Endothelial cell (in vitro differentiated cells): Measurements from ENCODE around the gene ADAMTSL1. TPM values are rescaled to one million over a fixed set of nuclear protein-coding genes. Genes with fewer than 3 reads are reported as not detected.
"Not testable (repeated sequence)": the region's sequence is repeated elsewhere in the genome, so short reads cannot be mapped to it uniquely, and the experiment has no call there.

Experiments
- DNase-seq: peaks from one replicate; pipeline ENCODE4 v3.0.0; 2021; ENCODE audit warnings: low spot score
- H3K27ac Mint-ChIP-seq: one replicate; pipeline ENCODE4 v1.8.0; 2021; ENCODE audit warnings: mixed read lengths, inconsistent platforms; ENCODE audit not compliant: unreplicated experiment
- H3K27me3 Mint-ChIP-seq: one replicate; pipeline ENCODE4 v1.8.0; 2021; ENCODE audit warnings: mild to moderate bottlenecking, moderate library complexity, mixed read lengths, inconsistent platforms; ENCODE audit not compliant: unreplicated experiment
- H3K36me3 Mint-ChIP-seq: one replicate; pipeline ENCODE4 v1.8.0; 2021; ENCODE audit warnings: mild to moderate bottlenecking, low read depth, mixed read lengths, inconsistent platforms; ENCODE audit not compliant: unreplicated experiment
- H3K4me1 Mint-ChIP-seq: one replicate; pipeline ENCODE4 v1.8.0; 2021; ENCODE audit warnings: mild to moderate bottlenecking, mixed read lengths, inconsistent platforms; ENCODE audit not compliant: unreplicated experiment
- H3K4me3 Mint-ChIP-seq: one replicate; pipeline ENCODE4 v1.8.0; 2021; ENCODE audit warnings: mild to moderate bottlenecking, mixed read lengths, inconsistent platforms; ENCODE audit not compliant: unreplicated experiment
- H3K9me3 Mint-ChIP-seq: one replicate; pipeline ENCODE4 v1.8.0; 2021; ENCODE audit warnings: mixed read lengths, inconsistent platforms; ENCODE audit not compliant: unreplicated experiment
- total RNA-seq: library from RNA; stranded (reverse); fragmentation: NEBNext Ultra II Directional; extraction: Animal tissue kit (Norgen Biotek cat#: 25700); gene quantifications from one replicate; pipeline ENCODE4 v1.2.1, GENCODE V29; 2021; ENCODE audit not compliant: unreplicated experiment
- TF ChIP-seq, protein P1 (sequence below): fragments of 200-600 bp; sonication (generic); IDR thresholded peaks from one replicate; pipeline ENCODE4 v1.5.0; 2021; ENCODE audit warnings: antibody characterized with exemption; ENCODE audit not compliant: unreplicated experiment

Gene ADAMTSL1
- total RNA-seq, 1 donor from 2014 or later: 18.2 TPM

DNA sequence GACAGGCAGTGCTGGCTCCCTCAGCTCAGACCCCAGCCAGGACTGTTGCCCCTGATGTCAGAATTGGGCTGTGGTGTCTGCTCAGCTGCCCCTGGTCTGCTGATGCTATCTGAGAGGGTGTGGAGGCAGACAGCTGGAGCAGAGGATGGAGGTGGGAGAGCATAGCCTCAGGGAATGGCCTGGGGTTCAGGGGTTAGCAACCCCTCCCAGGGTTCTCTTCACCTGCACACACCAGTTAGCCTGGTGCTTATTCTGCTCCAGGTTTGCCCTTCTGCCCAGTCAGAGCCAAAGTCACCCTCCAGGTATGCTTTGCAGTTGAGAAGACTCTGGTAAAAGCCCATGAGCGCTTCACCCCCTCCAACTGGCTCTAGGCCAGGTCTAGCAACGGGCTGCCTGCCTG is 449.2 kb downstream of the ADAMTSL1 start:
- Mint-ChIP-seq H3K4me3 (no peak overlapping the region), H3K27ac (no peak overlapping the region), H3K36me3 (no peaks in the 10 kb centered on the region), H3K4me1 (peaks cover 1% of the 10 kb centered on the region), H3K27me3 (no peaks in the 10 kb centered on the region), H3K9me3 (no peaks in the 10 kb centered on the region)
- TF ChIP-seq, protein P1, sequence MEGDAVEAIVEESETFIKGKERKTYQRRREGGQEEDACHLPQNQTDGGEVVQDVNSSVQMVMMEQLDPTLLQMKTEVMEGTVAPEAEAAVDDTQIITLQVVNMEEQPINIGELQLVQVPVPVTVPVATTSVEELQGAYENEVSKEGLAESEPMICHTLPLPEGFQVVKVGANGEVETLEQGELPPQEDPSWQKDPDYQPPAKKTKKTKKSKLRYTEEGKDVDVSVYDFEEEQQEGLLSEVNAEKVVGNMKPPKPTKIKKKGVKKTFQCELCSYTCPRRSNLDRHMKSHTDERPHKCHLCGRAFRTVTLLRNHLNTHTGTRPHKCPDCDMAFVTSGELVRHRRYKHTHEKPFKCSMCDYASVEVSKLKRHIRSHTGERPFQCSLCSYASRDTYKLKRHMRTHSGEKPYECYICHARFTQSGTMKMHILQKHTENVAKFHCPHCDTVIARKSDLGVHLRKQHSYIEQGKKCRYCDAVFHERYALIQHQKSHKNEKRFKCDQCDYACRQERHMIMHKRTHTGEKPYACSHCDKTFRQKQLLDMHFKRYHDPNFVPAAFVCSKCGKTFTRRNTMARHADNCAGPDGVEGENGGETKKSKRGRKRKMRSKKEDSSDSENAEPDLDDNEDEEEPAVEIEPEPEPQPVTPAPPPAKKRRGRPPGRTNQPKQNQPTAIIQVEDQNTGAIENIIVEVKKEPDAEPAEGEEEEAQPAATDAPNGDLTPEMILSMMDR: no peak
- DNase-seq: no peak

DNA sequence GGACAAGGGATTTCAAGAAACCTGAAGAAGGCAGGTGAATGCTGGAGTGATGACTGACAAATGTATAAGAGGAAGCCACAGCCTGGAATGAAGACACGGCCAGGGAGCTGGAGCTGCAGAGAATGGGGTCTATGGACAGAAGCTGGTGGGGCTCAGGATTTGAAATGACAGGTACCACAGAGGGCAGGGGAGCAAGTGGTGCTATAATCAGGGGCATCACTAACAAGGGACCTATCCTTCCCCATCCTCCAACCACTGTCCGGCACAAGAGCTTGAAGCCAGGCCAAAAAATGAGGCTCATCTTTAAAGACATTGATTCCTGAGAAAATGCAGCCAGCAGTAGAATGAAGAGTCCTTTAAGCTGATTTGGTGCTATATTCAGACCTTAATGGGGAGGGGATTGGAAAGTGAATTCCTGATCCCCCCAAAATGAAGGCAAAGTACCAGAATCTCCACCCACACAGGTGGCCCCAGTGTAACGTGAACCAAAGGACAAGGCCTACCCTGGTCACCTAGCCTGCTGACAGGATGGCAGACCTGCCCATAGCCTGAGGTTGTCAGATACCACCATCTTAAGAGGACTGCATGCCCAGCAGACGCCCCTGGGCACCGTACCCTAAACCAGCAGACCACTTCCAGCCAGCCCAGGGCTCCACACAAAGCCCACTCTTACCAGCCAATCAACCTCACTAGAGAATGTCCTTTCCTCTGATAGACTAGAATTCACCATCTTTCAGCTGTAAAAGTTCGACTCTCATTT is 449.9 kb downstream of the ADAMTSL1 start:
- H3K4me1 Mint-ChIP-seq: no peaks in the 10 kb centered on the region
- no peaks in the 10 kb centered on the region for H3K27me3 Mint-ChIP-seq
- H3K27ac Mint-ChIP-seq: no peak overlapping the region
- TF ChIP-seq, protein P1: no peak
- no peak for DNase-seq
- H3K36me3 Mint-ChIP-seq: no peaks in the 10 kb centered on the region
- no peak overlapping the region for H3K4me3 Mint-ChIP-seq
- no peaks in the 10 kb centered on the region for H3K9me3 Mint-ChIP-seq

DNA sequence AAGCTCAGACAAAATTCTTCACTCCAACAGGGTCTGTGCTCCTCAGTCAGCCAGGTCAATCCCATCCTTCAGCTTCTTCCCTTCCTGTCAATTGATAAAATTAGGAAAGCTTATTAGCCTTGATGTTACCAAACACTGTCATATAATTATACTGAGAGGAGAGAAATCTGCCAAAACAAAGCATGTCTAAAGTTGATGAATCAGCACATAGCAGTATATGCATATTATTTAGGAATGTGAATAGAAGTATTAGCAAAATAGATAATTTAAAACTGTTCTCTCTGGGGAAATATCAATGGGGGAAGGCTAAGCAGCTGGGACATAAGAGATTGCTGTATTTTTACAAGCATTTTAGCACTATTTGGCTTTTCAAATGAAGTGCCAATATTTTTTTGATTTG is 451.9 kb downstream of the ADAMTSL1 start:
- H3K4me3 Mint-ChIP-seq: no peak overlapping the region
- H3K36me3 Mint-ChIP-seq: no peaks in the 10 kb centered on the region
- no peaks in the 10 kb centered on the region for H3K9me3 Mint-ChIP-seq
- H3K4me1 Mint-ChIP-seq: no peaks in the 10 kb centered on the region
- TF ChIP-seq, protein P1: no peak
- DNase-seq: no peak
- no peaks in the 10 kb centered on the region for H3K27me3 Mint-ChIP-seq
- no peak overlapping the region for H3K27ac Mint-ChIP-seq

DNA sequence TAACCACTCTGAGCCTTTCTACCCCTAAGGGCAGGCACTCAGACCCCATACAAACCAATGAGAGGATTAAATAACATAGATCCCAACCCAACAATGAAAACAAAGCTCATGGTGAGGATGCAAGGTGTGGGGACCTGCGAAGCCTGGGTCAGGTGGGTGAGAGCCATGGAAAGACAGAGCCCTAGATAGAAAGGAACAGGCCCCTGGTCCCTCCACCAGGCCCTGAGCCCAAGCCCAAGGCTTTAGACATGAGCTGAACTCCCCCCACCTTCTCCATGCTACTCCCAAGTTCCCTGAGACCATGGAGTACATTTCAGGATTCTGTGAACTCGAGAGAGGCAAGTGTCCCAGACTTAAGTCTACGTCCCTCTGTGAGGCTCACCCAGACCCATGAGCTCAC is 452.6 kb downstream of the ADAMTSL1 start:
- H3K27ac Mint-ChIP-seq: no peak overlapping the region
- H3K36me3 Mint-ChIP-seq: no peaks in the 10 kb centered on the region
- H3K9me3 Mint-ChIP-seq: no peaks in the 10 kb centered on the region
- no peaks in the 10 kb centered on the region for H3K4me1 Mint-ChIP-seq
- no peaks in the 10 kb centered on the region for H3K27me3 Mint-ChIP-seq
- DNase-seq: no peak
- TF ChIP-seq, protein P1: no peak
- H3K4me3 Mint-ChIP-seq: no peak overlapping the region

DNA sequence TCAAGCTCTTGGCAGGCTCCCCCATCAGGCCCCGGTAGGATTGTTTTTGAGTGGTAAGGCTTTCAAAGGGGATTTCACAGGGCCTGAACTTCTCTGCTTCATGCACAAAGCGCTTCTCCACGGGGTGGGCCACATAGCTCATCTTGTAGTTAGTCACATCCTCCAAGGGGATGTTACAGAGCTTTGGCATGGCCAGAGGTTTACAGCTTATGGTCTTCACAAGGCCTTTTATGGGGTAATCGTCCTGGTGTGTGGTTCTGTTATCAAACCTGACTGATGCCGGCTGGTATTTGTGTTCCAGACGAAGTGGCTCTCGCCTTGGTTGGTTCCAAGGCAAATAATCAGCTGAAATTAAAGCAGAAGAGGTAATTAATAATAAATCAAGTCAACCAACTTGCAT is 454.8 kb downstream of the ADAMTSL1 start:
- DNase-seq: no peak
- H3K36me3 Mint-ChIP-seq: no peaks in the 10 kb centered on the region
- TF ChIP-seq, protein P1: no peak
- H3K4me3 Mint-ChIP-seq: no peak overlapping the region
- no peaks in the 10 kb centered on the region for H3K4me1 Mint-ChIP-seq
- no peaks in the 10 kb centered on the region for H3K27me3 Mint-ChIP-seq
- H3K9me3 Mint-ChIP-seq: no peaks in the 10 kb centered on the region
- no peak overlapping the region for H3K27ac Mint-ChIP-seq

DNA sequence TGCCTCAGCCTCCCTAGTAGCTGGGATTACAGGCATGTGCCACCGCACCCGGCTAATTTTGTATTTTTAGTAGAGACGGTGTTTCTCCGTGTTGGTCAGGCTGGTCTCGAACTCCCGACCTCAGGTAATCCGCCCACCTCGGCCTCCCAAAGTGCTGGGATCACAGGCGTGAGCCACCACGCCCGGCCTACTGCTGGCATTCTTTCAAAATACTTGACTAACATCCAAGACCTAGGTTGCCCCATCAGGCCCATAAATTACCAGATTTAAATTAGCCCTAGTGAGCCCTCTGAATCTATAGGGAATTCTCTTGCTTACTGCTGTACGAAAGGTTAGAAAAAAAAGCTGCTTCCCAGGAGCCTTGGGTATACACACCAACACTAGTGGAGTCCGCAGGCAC is 456.7 kb downstream of the ADAMTSL1 start:
- H3K27me3 Mint-ChIP-seq, H3K9me3 Mint-ChIP-seq, H3K4me1 Mint-ChIP-seq, H3K4me3 Mint-ChIP-seq, H3K36me3 Mint-ChIP-seq, H3K27ac Mint-ChIP-seq, DNase-seq: not testable (repeated sequence)
